Fibroblast of skin of scalp (primary cell): Measurements from ENCODE around the gene OR4F15.

ENCODE experiments used
- DNase-seq: peaks from one replicate; pipeline ENCODE4 v3.0.0-alpha.2; 2013

OR4F15 gene

GRCh38 chr15:101804375-101804774, 7.6 kb upstream of the OR4F15 start:
- no peak for DNase-seq

GRCh38 chr15:101804941-101805340, 7.1 kb upstream of the OR4F15 start:
- no peak for DNase-seq

- no peak for DNase-seq
Measured at GRCh38 chr15:101805605-101806345, 6.2 kb upstream of the OR4F15 start.

GRCh38 chr15:101807345-101807945, 4.6 kb upstream of the OR4F15 start:
- DNase-seq: peak; percentile 22

GRCh38 chr15:101808201-101808600, 3.8 kb upstream of the OR4F15 start:
- peak; percentile 19 for DNase-seq

- DNase-seq: no peak
Measured at GRCh38 chr15:101810456-101810855, 1.5 kb upstream of the OR4F15 start.

GRCh38 chr15:101810876-101811275, 1.1 kb upstream of the OR4F15 start:
- DNase-seq: no peak

GRCh38 chr15:101813803-101814534, 2.0 kb downstream of the OR4F15 start:
- peak; percentile 13 for DNase-seq

- DNase-seq: no peak
Measured at GRCh38 chr15:101820781-101821180, 8.8 kb downstream of the OR4F15 start.

- DNase-seq: peak; percentile 41
Measured at GRCh38 chr15:101827257-101827656, 15.3 kb downstream of the OR4F15 start.

GRCh38 chr15:101828774-101829173, 16.8 kb downstream of the OR4F15 start:
- no peak for DNase-seq

- DNase-seq: no peak
Measured at GRCh38 chr15:101841656-101842055, 29.7 kb downstream of the OR4F15 start.

- DNase-seq: no peak
Measured at GRCh38 chr15:101844916-101845315, 32.9 kb downstream of the OR4F15 start.

GRCh38 chr15:101852356-101852755, 40.4 kb downstream of the OR4F15 start:
- no peak for DNase-seq
